ENCODE data around the gene MAP3K10. TPM values are rescaled to one million over a fixed set of nuclear protein-coding genes. Genes with fewer than 3 reads are reported as not detected.

MAP3K10 gene
- total RNA-seq, 1 donor = 8.0 TPM

DNA sequence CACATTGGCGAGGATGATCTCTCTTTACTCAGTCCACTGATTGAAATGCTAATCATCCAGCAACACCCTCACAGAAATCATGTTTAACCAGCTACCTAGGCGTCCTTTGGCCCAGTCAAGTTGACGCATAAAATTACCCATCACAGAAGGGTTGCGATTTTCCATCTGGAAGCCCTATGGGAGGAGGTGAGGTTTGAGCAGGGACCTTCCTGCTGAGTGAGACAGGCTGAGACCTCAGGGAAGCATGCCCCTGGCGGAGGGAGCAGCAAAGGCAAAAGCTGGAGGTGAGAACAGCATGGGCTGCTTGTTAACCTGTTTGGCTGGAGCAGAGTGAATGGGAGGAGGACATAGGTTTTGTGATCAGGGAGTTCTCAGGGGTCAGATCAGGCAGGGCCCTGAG is 19.7 kb downstream of the MAP3K10 start:
- no peak for DNase-seq (ENCODE audit: low read depth)
- TF ChIP-seq, protein P1, sequence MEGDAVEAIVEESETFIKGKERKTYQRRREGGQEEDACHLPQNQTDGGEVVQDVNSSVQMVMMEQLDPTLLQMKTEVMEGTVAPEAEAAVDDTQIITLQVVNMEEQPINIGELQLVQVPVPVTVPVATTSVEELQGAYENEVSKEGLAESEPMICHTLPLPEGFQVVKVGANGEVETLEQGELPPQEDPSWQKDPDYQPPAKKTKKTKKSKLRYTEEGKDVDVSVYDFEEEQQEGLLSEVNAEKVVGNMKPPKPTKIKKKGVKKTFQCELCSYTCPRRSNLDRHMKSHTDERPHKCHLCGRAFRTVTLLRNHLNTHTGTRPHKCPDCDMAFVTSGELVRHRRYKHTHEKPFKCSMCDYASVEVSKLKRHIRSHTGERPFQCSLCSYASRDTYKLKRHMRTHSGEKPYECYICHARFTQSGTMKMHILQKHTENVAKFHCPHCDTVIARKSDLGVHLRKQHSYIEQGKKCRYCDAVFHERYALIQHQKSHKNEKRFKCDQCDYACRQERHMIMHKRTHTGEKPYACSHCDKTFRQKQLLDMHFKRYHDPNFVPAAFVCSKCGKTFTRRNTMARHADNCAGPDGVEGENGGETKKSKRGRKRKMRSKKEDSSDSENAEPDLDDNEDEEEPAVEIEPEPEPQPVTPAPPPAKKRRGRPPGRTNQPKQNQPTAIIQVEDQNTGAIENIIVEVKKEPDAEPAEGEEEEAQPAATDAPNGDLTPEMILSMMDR (IDR thresholded peaks at IDR 0.05; ENCODE audit: insufficient read depth, low read length) = no peak

DNA sequence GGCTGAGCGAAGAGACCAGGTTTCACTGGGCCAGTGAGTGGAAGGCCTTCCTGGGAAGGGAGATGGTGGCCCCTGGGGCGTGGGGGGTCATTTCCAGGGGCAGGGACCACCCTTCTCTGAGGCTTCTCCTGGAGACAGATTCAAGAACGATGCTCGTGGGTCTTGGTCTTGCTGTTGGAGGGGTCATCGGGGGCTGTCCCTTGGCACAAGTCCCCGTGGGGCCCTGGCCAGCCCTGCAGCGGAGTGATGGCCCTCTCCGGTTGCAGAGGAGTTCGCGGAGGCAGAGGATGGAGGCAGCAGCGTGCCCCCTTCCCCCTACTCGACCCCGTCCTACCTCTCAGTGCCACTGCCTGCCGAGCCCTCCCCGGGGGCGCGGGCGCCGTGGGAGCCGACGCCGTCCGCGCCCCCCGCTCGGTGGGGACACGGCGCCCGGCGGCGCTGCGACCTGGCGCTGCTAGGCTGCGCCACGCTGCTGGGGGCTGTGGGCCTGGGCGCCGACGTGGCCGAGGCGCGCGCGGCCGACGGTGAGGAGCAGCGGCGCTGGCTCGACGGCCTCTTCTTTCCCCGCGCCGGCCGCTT is 22.1 kb downstream of the MAP3K10 start:
- TF ChIP-seq, protein P1 (IDR thresholded peaks at IDR 0.05; ENCODE audit: insufficient read depth, low read length) = no peak
- DNase-seq (ENCODE audit: low read depth) = no peak
- no peak overlapping the region for H3K4me3 ChIP-seq (ENCODE audit: low read depth, low read length)

More for the DNA sequence above, 19.7 kb downstream of the MAP3K10 start:
- no peak overlapping the region for H3K4me3 ChIP-seq (ENCODE audit: low read depth, low read length)

DNA sequence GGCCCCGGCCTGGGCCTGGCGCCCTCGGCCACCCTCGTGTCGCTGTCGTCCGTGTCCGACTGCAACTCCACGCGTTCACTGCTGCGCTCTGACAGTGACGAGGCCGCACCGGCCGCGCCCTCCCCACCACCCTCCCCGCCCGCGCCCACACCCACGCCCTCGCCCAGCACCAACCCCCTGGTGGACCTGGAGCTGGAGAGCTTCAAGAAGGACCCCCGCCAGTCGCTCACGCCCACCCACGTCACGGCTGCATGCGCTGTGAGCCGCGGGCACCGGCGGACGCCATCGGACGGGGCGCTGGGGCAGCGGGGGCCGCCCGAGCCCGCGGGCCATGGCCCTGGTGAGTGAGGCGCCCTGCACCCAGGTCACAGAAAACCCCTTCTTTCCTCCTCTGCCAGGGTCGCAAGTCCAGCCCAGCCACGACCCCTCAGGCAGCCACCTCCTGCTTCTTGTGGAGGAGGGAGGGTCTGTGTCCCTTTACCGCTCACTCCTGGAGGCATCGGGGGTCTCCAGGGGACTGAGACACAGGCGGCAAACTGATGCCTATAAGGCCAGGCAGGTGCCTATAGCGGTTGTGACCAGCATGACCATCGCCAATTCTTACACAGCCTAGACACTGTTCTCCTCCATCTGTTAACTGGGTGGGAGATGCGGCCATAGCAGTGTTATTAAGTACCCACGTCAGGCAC is 22.8 kb downstream of the MAP3K10 start:
- DNase-seq (ENCODE audit: low read depth) = no peak
- H3K4me3 ChIP-seq (ENCODE audit: low read depth, low read length) = no peak overlapping the region
- TF ChIP-seq, protein P1 (IDR thresholded peaks at IDR 0.05; ENCODE audit: insufficient read depth, low read length) = no peak

DNA sequence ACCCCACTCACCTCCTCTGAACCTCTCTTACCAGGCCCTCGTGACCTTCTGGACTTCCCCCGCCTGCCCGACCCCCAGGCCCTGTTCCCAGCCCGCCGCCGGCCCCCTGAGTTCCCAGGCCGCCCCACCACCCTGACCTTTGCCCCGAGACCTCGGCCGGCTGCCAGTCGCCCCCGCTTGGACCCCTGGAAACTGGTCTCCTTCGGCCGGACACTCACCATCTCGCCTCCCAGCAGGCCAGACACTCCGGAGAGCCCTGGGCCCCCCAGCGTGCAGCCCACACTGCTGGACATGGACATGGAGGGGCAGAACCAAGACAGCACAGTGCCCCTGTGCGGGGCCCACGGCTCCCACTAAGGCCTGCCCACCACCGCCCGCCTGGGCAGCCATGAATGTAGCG is 23.7 kb downstream of the MAP3K10 start:
- DNase-seq (ENCODE audit: low read depth) = no peak
- TF ChIP-seq, protein P1 (IDR thresholded peaks at IDR 0.05; ENCODE audit: insufficient read depth, low read length) = no peak
- no peak overlapping the region for H3K4me3 ChIP-seq (ENCODE audit: low read depth, low read length)

DNA sequence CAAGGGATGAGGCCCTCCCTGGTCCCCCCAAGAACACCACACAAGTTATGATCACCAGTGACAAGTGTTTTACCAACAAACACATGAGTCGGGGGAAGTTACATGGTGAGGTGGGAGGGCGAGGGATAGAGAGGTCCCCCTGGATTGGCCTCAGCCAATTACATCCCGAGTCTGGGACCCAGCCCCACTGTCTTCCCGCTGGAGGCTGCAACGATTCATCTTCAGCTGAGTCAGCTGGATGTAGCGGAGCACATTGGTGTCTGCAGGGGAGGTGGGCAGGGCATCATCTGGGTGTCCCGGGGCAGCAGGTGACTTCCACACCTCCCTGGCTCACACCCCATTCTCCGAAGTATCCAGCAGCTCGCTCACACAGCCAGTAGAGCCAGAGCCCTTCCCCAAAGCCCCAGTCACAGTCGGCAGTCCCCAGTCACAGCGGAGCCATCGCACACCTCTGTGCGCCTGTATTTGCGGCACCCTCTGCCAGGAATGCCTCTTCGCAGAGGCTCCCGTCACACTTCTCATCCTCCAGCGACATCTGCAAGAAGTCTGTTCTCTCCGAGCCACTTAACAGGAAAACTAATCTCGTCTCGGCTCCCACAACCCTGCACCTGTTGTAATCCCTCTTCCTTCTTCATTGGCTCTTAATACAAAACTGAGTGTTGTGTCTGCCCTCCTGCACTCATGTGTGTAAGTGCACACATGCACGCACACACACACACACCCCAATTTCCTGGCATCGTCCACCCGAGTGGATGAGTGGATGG is 25.0 kb downstream of the MAP3K10 start:
- DNase-seq (ENCODE audit: low read depth) = no peak
- TF ChIP-seq, protein P1 (IDR thresholded peaks at IDR 0.05; ENCODE audit: insufficient read depth, low read length) = no peak
- H3K4me3 ChIP-seq (ENCODE audit: low read depth, low read length) = no peak overlapping the region

DNA sequence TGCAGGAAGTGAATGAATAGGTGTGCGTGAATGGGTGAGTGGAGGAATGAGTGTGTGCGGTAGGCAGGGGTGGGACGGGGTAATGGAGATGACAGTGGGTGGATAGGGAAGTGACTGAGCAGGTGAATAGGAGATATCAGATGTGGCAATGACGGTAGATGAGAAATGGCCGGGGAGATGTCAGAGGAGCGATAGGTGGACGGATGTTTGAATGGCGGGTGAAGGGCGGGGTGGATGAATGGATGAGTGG is 25.5 kb downstream of the MAP3K10 start:
- no peak for DNase-seq (ENCODE audit: low read depth)

More for the DNA sequence above, 25.5 kb downstream of the MAP3K10 start:
- TF ChIP-seq, protein P1 (IDR thresholded peaks at IDR 0.05; ENCODE audit: insufficient read depth, low read length) = no peak
- no peak overlapping the region for H3K4me3 ChIP-seq (ENCODE audit: low read depth, low read length)
